K562 (cell line): ENCODE measurements around the gene ACOT7. TPM values are rescaled to one million over a fixed set of nuclear protein-coding genes. Genes with fewer than 3 reads are reported as not detected.

Source experiments
- ATAC-seq: fragments of 200-7000 bp; cut with Tn5 transposase; 3 replicates; pipeline ENCODE4 v1.9.1; 2020; ENCODE audit warnings: moderate library complexity
- BruUV-seq: library from RNA; stranded (reverse); fragments of 400-500 nt; replicated peaks from 2 replicates; lab custom pipeline; 2021; lab: Mats Ljungman, UMichigan
- CTCF ChIA-PET: fragments of 300-600 bp; formaldehyde crosslinking; extraction: SDS; loops from one replicate; lab custom pipeline; 2021; ENCODE audit warnings: low intra/inter-chr PET ratio; lab: Yijun Ruan, JAX
- POLR2A ChIA-PET: fragments of 300-600, 350-650 bp; sonication (Branson Sonifier 250); formaldehyde crosslinking; extraction: SDS; loops from one replicate; lab custom pipeline; 2021; ENCODE audit warnings: antibody characterized with exemption, inconsistent platforms; lab: Yijun Ruan, JAX
- DNase-seq, 4 experiments: peaks; one replicate each; pipeline versions ENCODE4 v3.0.0 to v3.0.0-alpha.2; 2011 to 2018; ENCODE audit warnings: low spot score in 3 of 4, mixed read lengths in 3 of 4; ENCODE audit errors: extremely low read depth in 1 of 4
- FAIRE-seq: peaks from 2 replicates; lab custom pipeline; 2011; peaks lifted over from hg19 to GRCh38; lab: Jason Lieb, UNC
- H2AFZ ChIP-seq: 2 replicates; pipeline ENCODE4 v1.6.0; 2011; ENCODE audit warnings: low read depth, low read length, control low read depth, inconsistent platforms
- H3K27ac ChIP-seq: fragments of 200-600 bp; 3 replicates; pipeline ENCODE4 v1.8.0; 2011; ENCODE audit warnings: low read depth, mild to moderate bottlenecking, control low read depth, inconsistent platforms, low read length, moderate library complexity, mixed read lengths; ENCODE audit errors: extremely low read depth
- H3K27me3 ChIP-seq, 2 experiments: fragments of 300-600 bp in 1 of 2; 2 replicates in 1 of 2; 3 replicates in 1 of 2; pipeline versions ENCODE4 v1.6.0 to v1.8.0; 2011; ENCODE audit warnings: inconsistent platforms in 2 of 2, low read length in 2 of 2, mild to moderate bottlenecking in 1 of 2, mixed read lengths in 1 of 2, moderate library complexity in 1 of 2; ENCODE audit not compliant: control insufficient read depth in 2 of 2, insufficient read depth in 2 of 2
- H3K36me3 ChIP-seq: fragments of 300-600 bp; 3 replicates; pipeline ENCODE4 v1.8.0; 2011; ENCODE audit warnings: mild to moderate bottlenecking, low read length, inconsistent platforms; ENCODE audit not compliant: control insufficient read depth, insufficient read depth
- H3K4me1 ChIP-seq, 2 experiments: fragments of 200-600 bp in 1 of 2; replicated peaks in 1 of 2; 2 replicates in 1 of 2; 3 replicates in 1 of 2; pipeline versions ENCODE4 v1.5.1 to v1.8.0; 2011; ENCODE audit warnings: inconsistent platforms in 2 of 2, low read length in 2 of 2, mild to moderate bottlenecking in 1 of 2, mixed read lengths in 1 of 2, moderate library complexity in 1 of 2; ENCODE audit not compliant: control insufficient read depth in 2 of 2, insufficient read depth in 2 of 2
- H3K4me2 ChIP-seq: 2 replicates; pipeline ENCODE4 v1.6.1; 2011; ENCODE audit warnings: low read length, control low read depth, inconsistent platforms, mixed read lengths; ENCODE audit not compliant: insufficient read depth
- H3K4me3 ChIP-seq: fragments of 200-600 bp; sonication (generic), shearing (Covaris generic); 2 replicates; pipeline ENCODE4 v1.5.1; 2016; ENCODE audit warnings: control low read depth, inconsistent platforms
- H3K79me2 ChIP-seq: fragments of 200-600 bp; 3 replicates; pipeline ENCODE4 v1.8.0; 2011; ENCODE audit warnings: low read length, inconsistent platforms; ENCODE audit not compliant: control insufficient read depth, insufficient read depth
- H3K9ac ChIP-seq, 2 experiments: 2 replicates each; pipeline versions ENCODE4 v1.6.0 to v1.6.1; 2011; ENCODE audit warnings: low read depth in 2 of 2, low read length in 2 of 2, control low read depth in 1 of 2, inconsistent platforms in 1 of 2, mild to moderate bottlenecking in 1 of 2, mixed read lengths in 1 of 2; ENCODE audit not compliant: insufficient read depth in 1 of 2
- H3K9me1 ChIP-seq: one replicate; pipeline ENCODE4 v1.6.0; 2011; ENCODE audit warnings: inconsistent platforms, mild to moderate bottlenecking, low read length, moderate library complexity; ENCODE audit not compliant: control insufficient read depth, insufficient read depth
- H3K9me3 ChIP-seq: replicated peaks from 2 replicates; pipeline ENCODE4 v1.5.1; 2011; ENCODE audit warnings: low read depth, low read length, inconsistent platforms; ENCODE audit not compliant: control insufficient read depth, insufficient read depth
- H4K20me1 ChIP-seq: replicated peaks from 2 replicates; pipeline ENCODE4 v1.6.1; 2011; ENCODE audit warnings: low read length, inconsistent platforms, mixed read lengths; ENCODE audit not compliant: control insufficient read depth, insufficient read depth
- CBX3 ChIP-seq, 2 experiments: IDR thresholded peaks; 1 replicate in 1 of 2; 2 replicates in 1 of 2; pipeline ENCODE4 v1.6.1; 2012; ENCODE audit warnings: inconsistent platforms in 2 of 2, low read length in 2 of 2, borderline replicate concordance in 1 of 2, control low read depth in 1 of 2
- CBX8 ChIP-seq: fragments of 200-600 bp; sonication (generic); IDR thresholded peaks from 2 replicates; pipeline ENCODE4 v1.6.1; 2012; ENCODE audit warnings: borderline replicate concordance, mixed run types, low read depth, mild to moderate bottlenecking, moderate library complexity, mixed read lengths, low read length, control low read depth, inconsistent platforms; ENCODE audit not compliant: poor library complexity, severe bottlenecking; ENCODE audit errors: extremely low read depth
- DNMT1 ChIP-seq: fragments of 450-650 bp; IDR thresholded peaks from 2 replicates; pipeline ENCODE4 v1.6.1; 2016; ENCODE audit warnings: antibody characterized with exemption, mild to moderate bottlenecking
- HNRNPL ChIP-seq: fragments of 200-400 bp; formaldehyde crosslinking; IDR thresholded peaks from 2 replicates; pipeline ENCODE4 v1.6.1; 2017; ENCODE audit warnings: low read depth, mild to moderate bottlenecking, low read length
- PTBP1 ChIP-seq: fragments of 200-400 bp; formaldehyde crosslinking; IDR thresholded peaks from 2 replicates; pipeline ENCODE4 v1.6.1; 2017; ENCODE audit warnings: low read depth, low read length
- TFAP4 ChIP-seq: sonication (generic); formaldehyde crosslinking; IDR thresholded peaks from 2 replicates; pipeline ENCODE4 v1.8.0; 2022; ENCODE audit warnings: missing genetic modification reagents, mild to moderate bottlenecking, moderate library complexity, borderline replicate concordance
- ZNF121 ChIP-seq: sonication (generic); formaldehyde crosslinking; conservative IDR thresholded peaks from 2 replicates; pipeline ENCODE4 v1.8.0; 2022; ENCODE audit warnings: missing genetic modification reagents
- WGBS: fragments of 100-300 bp; shearing (Covaris generic); methylation state at CpG from one replicate; pipeline ENCODE4 v1.1.6; 2016; ENCODE audit warnings: low coverage, mixed read lengths; ENCODE audit not compliant: insufficient coverage; ENCODE audit errors: missing lambda C conversion rate; 5-methylcytosine and 5-hydroxymethylcytosine counted together
- in situ Hi-C: fragments of 300-500 bp; cut with MboI; formaldehyde crosslinking; loops from 4 replicates; pipeline ENCODE4 v1.15.0; 2018; ENCODE audit warnings: inconsistent platforms, mixed read lengths
- intact Hi-C: fragments of 100-400 bp; cut with micrococcal nuclease; formaldehyde crosslinking; loops from 2 replicates; pipeline ENCODE4 v1.14.2; 2022
- polyA plus RNA-seq, 8 experiments: library from polyadenylated mRNA; depleted of rRNA in 4 of 8; stranded (reverse) in 5 of 8; unstranded in 3 of 8; fragments of >200 nt; fragmentation: Nextera tagmentation in 2 of 8; fragmentation: Illumina TruSeq in 1 of 8; extraction: Ambion mirVana in 2 of 8; extraction: Trizol in 1 of 8; gene quantifications; 2 replicates each; pipeline versions ENCODE4 v1.2.1 to v1.2.3, GENCODE V29; 2011 to 2014; ENCODE audit warnings: inconsistent platforms in 1 of 8, missing spikeins in 1 of 8
- total RNA-seq, 7 experiments: library from RNA; depleted of rRNA in 6 of 7; stranded (reverse); fragments of >200 nt in 6 of 7; fragmentation: Illumina TruSeq in 2 of 7; extraction: Trizol in 2 of 7; gene quantifications; 2 replicates each; pipeline versions ENCODE4 v1.2.1 to v1.2.3, GENCODE V29; 2011 to 2021; ENCODE audit warnings: low replicate concordance in 1 of 7

The ACOT7 gene
- total and polyA plus RNA-seq, 9 of the 15 experiments (the other 6 are each of a cell fraction or from before 2014, with no cell fraction given) = 7.0 to 92.6 (median 37.2) TPM

GRCh38 chr1:6367381-6368012, 26.1 kb downstream of the ACOT7 start:
- intact Hi-C loops = no loop called here
- BruUV-seq = no TSS peak
- WGBS = 63% methylated on average over 9 of the region's 9 CpGs

More at GRCh38 chr1:6367381-6368012, 26.1 kb downstream of the ACOT7 start:
- CTCF ChIA-PET = no interaction called here
- Histone ChIP-seq H3K9me1 (no peaks in the 10 kb centered on the region), H3K36me3 (no peaks in the 10 kb centered on the region), H2AFZ (no peak overlapping the region)
- TF ChIP-seq ZNF121 (CRISPR knock-in tag) (no peak), DNMT1 (no peak), PTBP1 (no peak), HNRNPL (no peak), CBX8 (no peak), CBX3 (IDR thresholded peaks at IDR 0.05; ENCODE audit: borderline replicate concordance in 1 of 2, low read length in 2 of 2) (0 out of 3 replicates have a peak, but pooled peaks of 1 of the 2 experiments have one; percentile 27), TFAP4 (no peak)
- TF ChIP-seq, all 486 proteins: peak for 1
- in situ Hi-C loops = no loop called here
- H3K9me3 ChIP-seq = no peaks in the 10 kb centered on the region
- ATAC-seq = no peak
- POLR2A ChIA-PET = interaction anchor here (1.3 to 3.3 kb wide), 3 partner anchors 19 to 125 kb away, joined by 3 to 15 read pairs (median 6); partner anchors contain the start of gene ACOT7
- peaks cover 0 to 11% of the 10 kb centered on the region in 2 experiments; a peak in 2 of 5 replicates for H3K4me1 ChIP-seq
- no peaks in the 10 kb centered on the region for H3K27me3 ChIP-seq
- no peak overlapping the region for H3K4me3 ChIP-seq
- H3K79me2 ChIP-seq = no peaks in the 10 kb centered on the region
- H3K4me2 ChIP-seq = no peak overlapping the region
- H3K9ac ChIP-seq = no peak overlapping the region
- DNase-seq = no peak
- no peak overlapping the region for H3K27ac ChIP-seq
- no peaks in the 10 kb centered on the region; the same call in 1 of the 2 replicates for H4K20me1 ChIP-seq
- no peak for FAIRE-seq
